Panc1 (cell line): ENCODE data around the gene CLMN. TPM values are rescaled to one million over a fixed set of nuclear protein-coding genes. Genes with fewer than 3 reads are reported as not detected.

Experiments
- ATAC-seq: fragments of 200-7000 bp; cut with Tn5 transposase; 2 replicates; pipeline ENCODE4 v1.9.1; 2020; ENCODE audit warnings: mild to moderate bottlenecking, moderate library complexity
- BruUV-seq: library from RNA; stranded (reverse); fragments of 400-500 nt; replicated peaks from 2 replicates; lab custom pipeline; 2021; lab: Mats Ljungman, UMichigan
- CTCF ChIA-PET: fragments of 300-600 bp; sonication (Branson Sonifier 250); formaldehyde crosslinking; loops from one replicate; lab custom pipeline; 2022; ENCODE audit warnings: antibody characterized with exemption; lab: Charles Lee
- POLR2A ChIA-PET: fragments of 300-600 bp; sonication (Branson Sonifier 250); formaldehyde crosslinking; loops from one replicate; lab custom pipeline; 2022; ENCODE audit warnings: antibody characterized with exemption; lab: Charles Lee
- DNase-seq: peaks from one replicate; pipeline ENCODE4 v3.0.0-alpha.2; 2010; ENCODE audit warnings: low read depth, low spot score
- H3K27ac ChIP-seq: 2 replicates; pipeline ENCODE4 v1.5.1; 2011; ENCODE audit warnings: mild to moderate bottlenecking, low read length, inconsistent platforms
- H3K27me3 ChIP-seq: fragments of 200-500 bp; sonication (Bioruptor generic); 2 replicates; pipeline ENCODE4 v1.6.0; 2014; ENCODE audit warnings: low read length, inconsistent platforms; ENCODE audit not compliant: control insufficient read depth, insufficient read depth
- H3K36me3 ChIP-seq: fragments of 200-500 bp; sonication (Bioruptor generic); 2 replicates; pipeline ENCODE4 v1.5.1; 2014; ENCODE audit warnings: inconsistent platforms, mild to moderate bottlenecking, low read length, moderate library complexity; ENCODE audit not compliant: control insufficient read depth, insufficient read depth
- H3K4me1 ChIP-seq: 2 replicates; pipeline ENCODE4 v1.5.1; 2011; ENCODE audit warnings: inconsistent platforms, mild to moderate bottlenecking, low read length, moderate library complexity; ENCODE audit not compliant: control insufficient read depth, insufficient read depth
- H3K4me3 ChIP-seq, 2 experiments: 2 replicates each; pipeline ENCODE4 v1.5.1; 2011 to 2012; ENCODE audit warnings: low read depth in 2 of 2, low read length in 2 of 2, mild to moderate bottlenecking in 2 of 2, inconsistent platforms in 1 of 2, moderate library complexity in 1 of 2
- H3K9me3 ChIP-seq: fragments of 200-500 bp; sonication (Bioruptor generic); 2 replicates; pipeline ENCODE4 v1.5.1; 2014; ENCODE audit warnings: low read depth, mild to moderate bottlenecking, inconsistent platforms, low read length, moderate library complexity; ENCODE audit not compliant: control insufficient read depth, insufficient read depth
- POLR2AphosphoS5 ChIP-seq: IDR thresholded peaks from 2 replicates; pipeline ENCODE4 v1.6.1; 2012; ENCODE audit warnings: mild to moderate bottlenecking, low read depth, low read length, moderate library complexity
- SIN3A ChIP-seq: IDR thresholded peaks from 2 replicates; pipeline ENCODE4 v1.6.1; 2012; ENCODE audit warnings: low read depth, mild to moderate bottlenecking, low read length, moderate library complexity, borderline replicate concordance; ENCODE audit not compliant: insufficient read depth
- TCF7L2 ChIP-seq: IDR thresholded peaks from 2 replicates; pipeline ENCODE4 v1.6.1; 2011; ENCODE audit warnings: mild to moderate bottlenecking, low read depth, low read length, inconsistent platforms
- in situ Hi-C: cut with HindIII; loops from 2 replicates; pipeline ENCODE4 v1.10.0; 2016; ENCODE audit warnings: low sequenced_read_pairs, low pct_unique_long_range_greater_than_20kb
- intact Hi-C: fragments of 100-400 bp; cut with micrococcal nuclease; formaldehyde crosslinking; loops from one replicate; pipeline ENCODE4 v1.10.0; 2022; ENCODE audit not compliant: unreplicated experiment
- total RNA-seq: library from RNA; stranded (reverse); gene quantifications from one replicate; pipeline ENCODE4 v1.2.1, GENCODE V29; 2021; ENCODE audit not compliant: unreplicated experiment
- TF ChIP-seq, protein P1 (sequence below): fragments of 450-650 bp; IDR thresholded peaks from 2 replicates; pipeline ENCODE4 v1.5.1; 2017; ENCODE audit warnings: mild to moderate bottlenecking
- TF ChIP-seq, protein P2 (sequence below), 2 experiments: IDR thresholded peaks; 2 replicates each; pipeline ENCODE4 v1.6.1; 2011 to 2012; ENCODE audit warnings: low read depth in 2 of 2, control low read depth in 1 of 2, low read length in 1 of 2, mild to moderate bottlenecking in 1 of 2, moderate library complexity in 1 of 2; ENCODE audit not compliant: insufficient read depth in 1 of 2

Gene CLMN
- total RNA-seq, 1 experiment from 2014 or later: 34.9 TPM

DNA sequence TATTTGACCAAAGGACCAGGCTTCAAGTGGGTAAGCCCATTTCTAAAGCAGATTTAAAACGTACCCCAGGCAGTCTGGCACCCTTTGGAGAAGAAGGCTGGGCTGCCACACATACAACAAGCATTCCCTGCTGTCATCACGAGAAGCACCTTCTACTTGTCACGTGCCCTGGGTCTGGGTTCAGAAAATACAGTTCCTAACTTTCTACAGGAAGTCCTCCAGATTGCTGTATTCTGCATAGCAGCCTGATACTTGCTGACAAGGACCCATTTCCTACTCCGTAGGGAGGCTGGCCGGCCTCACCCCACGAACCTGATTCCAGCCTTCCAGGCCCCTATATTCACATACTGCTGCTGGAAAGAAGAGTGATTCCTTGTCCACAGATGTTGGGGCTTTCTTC lies 7.4 kb downstream of the CLMN start:
- H3K9me3 ChIP-seq: no peaks in the 10 kb centered on the region
- H3K4me1 ChIP-seq: peaks cover 32% of the 10 kb centered on the region
- in situ Hi-C loops (no loop called here), intact Hi-C loops (no loop called here)
- ATAC-seq: no peak
- TF ChIP-seq, protein P1, sequence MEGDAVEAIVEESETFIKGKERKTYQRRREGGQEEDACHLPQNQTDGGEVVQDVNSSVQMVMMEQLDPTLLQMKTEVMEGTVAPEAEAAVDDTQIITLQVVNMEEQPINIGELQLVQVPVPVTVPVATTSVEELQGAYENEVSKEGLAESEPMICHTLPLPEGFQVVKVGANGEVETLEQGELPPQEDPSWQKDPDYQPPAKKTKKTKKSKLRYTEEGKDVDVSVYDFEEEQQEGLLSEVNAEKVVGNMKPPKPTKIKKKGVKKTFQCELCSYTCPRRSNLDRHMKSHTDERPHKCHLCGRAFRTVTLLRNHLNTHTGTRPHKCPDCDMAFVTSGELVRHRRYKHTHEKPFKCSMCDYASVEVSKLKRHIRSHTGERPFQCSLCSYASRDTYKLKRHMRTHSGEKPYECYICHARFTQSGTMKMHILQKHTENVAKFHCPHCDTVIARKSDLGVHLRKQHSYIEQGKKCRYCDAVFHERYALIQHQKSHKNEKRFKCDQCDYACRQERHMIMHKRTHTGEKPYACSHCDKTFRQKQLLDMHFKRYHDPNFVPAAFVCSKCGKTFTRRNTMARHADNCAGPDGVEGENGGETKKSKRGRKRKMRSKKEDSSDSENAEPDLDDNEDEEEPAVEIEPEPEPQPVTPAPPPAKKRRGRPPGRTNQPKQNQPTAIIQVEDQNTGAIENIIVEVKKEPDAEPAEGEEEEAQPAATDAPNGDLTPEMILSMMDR: no peak
- TF ChIP-seq, protein P2, sequence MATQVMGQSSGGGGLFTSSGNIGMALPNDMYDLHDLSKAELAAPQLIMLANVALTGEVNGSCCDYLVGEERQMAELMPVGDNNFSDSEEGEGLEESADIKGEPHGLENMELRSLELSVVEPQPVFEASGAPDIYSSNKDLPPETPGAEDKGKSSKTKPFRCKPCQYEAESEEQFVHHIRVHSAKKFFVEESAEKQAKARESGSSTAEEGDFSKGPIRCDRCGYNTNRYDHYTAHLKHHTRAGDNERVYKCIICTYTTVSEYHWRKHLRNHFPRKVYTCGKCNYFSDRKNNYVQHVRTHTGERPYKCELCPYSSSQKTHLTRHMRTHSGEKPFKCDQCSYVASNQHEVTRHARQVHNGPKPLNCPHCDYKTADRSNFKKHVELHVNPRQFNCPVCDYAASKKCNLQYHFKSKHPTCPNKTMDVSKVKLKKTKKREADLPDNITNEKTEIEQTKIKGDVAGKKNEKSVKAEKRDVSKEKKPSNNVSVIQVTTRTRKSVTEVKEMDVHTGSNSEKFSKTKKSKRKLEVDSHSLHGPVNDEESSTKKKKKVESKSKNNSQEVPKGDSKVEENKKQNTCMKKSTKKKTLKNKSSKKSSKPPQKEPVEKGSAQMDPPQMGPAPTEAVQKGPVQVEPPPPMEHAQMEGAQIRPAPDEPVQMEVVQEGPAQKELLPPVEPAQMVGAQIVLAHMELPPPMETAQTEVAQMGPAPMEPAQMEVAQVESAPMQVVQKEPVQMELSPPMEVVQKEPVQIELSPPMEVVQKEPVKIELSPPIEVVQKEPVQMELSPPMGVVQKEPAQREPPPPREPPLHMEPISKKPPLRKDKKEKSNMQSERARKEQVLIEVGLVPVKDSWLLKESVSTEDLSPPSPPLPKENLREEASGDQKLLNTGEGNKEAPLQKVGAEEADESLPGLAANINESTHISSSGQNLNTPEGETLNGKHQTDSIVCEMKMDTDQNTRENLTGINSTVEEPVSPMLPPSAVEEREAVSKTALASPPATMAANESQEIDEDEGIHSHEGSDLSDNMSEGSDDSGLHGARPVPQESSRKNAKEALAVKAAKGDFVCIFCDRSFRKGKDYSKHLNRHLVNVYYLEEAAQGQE (IDR thresholded peaks at IDR 0.05; ENCODE audit: insufficient read depth in 1 of 2, low read depth in 2 of 2, low read length in 1 of 2): no peak
- no peak for TF ChIP-seq SIN3A
- no peak for TF ChIP-seq POLR2AphosphoS5
- no peak for TF ChIP-seq TCF7L2
- POLR2A ChIA-PET: no interaction called here
- H3K4me3 ChIP-seq: no peak overlapping the region
- H3K27ac ChIP-seq: no peak overlapping the region
- H3K27me3 ChIP-seq: no peaks in the 10 kb centered on the region
- CTCF ChIA-PET: no interaction called here
- DNase-seq: no peak
- no TSS peak for BruUV-seq
- H3K36me3 ChIP-seq: no peaks in the 10 kb centered on the region

DNA sequence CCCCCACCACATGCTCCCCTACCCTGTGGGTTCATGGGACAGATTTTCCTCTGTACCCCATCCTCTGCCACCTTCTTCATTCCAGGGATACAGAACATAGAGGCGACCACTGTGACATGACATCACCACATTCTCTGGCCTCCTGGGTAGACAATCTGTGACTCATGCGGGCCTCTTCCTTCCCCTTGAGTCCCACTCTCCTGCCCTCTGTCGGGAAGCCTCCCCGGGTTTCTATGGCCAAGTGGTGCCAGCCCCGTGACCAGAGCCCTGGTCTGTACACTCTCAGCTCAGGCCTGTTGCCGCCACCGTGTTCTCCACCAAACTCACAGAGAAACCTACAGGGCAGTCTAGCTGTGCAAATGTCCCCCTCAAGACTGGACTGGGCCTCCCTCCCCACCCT lies 8.0 kb downstream of the CLMN start:
- CTCF ChIA-PET: no interaction called here
- intact Hi-C loops (no loop called here), in situ Hi-C loops (no loop called here)
- Histone ChIP-seq H3K4me3 (no peak overlapping the region), H3K36me3 (no peaks in the 10 kb centered on the region), H3K4me1 (peaks cover 33% of the 10 kb centered on the region), H3K27ac (no peak overlapping the region), H3K9me3 (no peaks in the 10 kb centered on the region), H3K27me3 (no peaks in the 10 kb centered on the region)
- TF ChIP-seq, protein P2 (IDR thresholded peaks at IDR 0.05; ENCODE audit: insufficient read depth in 1 of 2, low read depth in 2 of 2, low read length in 1 of 2): no peak
- TF ChIP-seq TCF7L2: no peak
- POLR2A ChIA-PET: no interaction called here
- ATAC-seq (no peak), DNase-seq (no peak)
- no TSS peak for BruUV-seq
